Activated CD8-positive, alpha-beta T cell treated with anti-CD3 and anti-CD28 coated beads for 36 hours (primary cell): ENCODE results near the gene TMEM14C. TPM values are rescaled to one million over a fixed set of nuclear protein-coding genes. Genes with fewer than 3 reads are reported as not detected.

Experiments
- ATAC-seq: fragments of 200-7000 bp; cut with Tn5 transposase; one replicate; pipeline ENCODE4 v1.10.0; 2021; ENCODE audit warnings: mild to moderate bottlenecking, moderate library complexity
- CTCF ChIA-PET: fragments of 350-600 bp; sonication (Branson Sonifier 250); formaldehyde crosslinking; loops from one replicate; lab custom pipeline; 2021; ENCODE audit warnings: antibody characterized with exemption; lab: Charles Lee
- POLR2A ChIA-PET: fragments of 350-600 bp; sonication (Branson Sonifier 250); formaldehyde crosslinking; loops from one replicate; lab custom pipeline; 2021; ENCODE audit warnings: antibody characterized with exemption; lab: Charles Lee
- DNase-seq: peaks from one replicate; pipeline ENCODE4 v3.0.0-alpha.2; 2020
- H3K27ac Mint-ChIP-seq: one replicate; pipeline ENCODE4 v1.8.0; 2021; ENCODE audit warnings: mild to moderate bottlenecking, mixed read lengths
- H3K27me3 Mint-ChIP-seq: one replicate; pipeline ENCODE4 v1.8.0; 2021; ENCODE audit warnings: mixed read lengths
- H3K36me3 Mint-ChIP-seq: one replicate; pipeline ENCODE4 v1.8.0; 2021; ENCODE audit warnings: low read depth, mixed read lengths
- H3K4me1 Mint-ChIP-seq: one replicate; pipeline ENCODE4 v1.8.0; 2021; ENCODE audit warnings: low read depth, mixed read lengths
- H3K4me3 Mint-ChIP-seq: one replicate; pipeline ENCODE4 v1.8.0; 2021; ENCODE audit warnings: mild to moderate bottlenecking, moderate library complexity, mixed read lengths
- H3K9me3 Mint-ChIP-seq: one replicate; pipeline ENCODE4 v1.8.0; 2021; ENCODE audit warnings: mixed read lengths
- intact Hi-C: fragments of 100-400 bp; cut with micrococcal nuclease; formaldehyde crosslinking; loops from one replicate; pipeline ENCODE4 v1.10.0; 2022
- total RNA-seq, 2 experiments: library from RNA; stranded (reverse); gene quantifications; one replicate each; pipeline ENCODE4 v1.2.3, GENCODE V29; 2021
- TF ChIP-seq, protein P1 (sequence below): fragments of 200-600 bp; IDR thresholded peaks from one replicate; pipeline ENCODE4 v1.8.0; 2022; ENCODE audit warnings: antibody characterized with exemption, mild to moderate bottlenecking

Gene TMEM14C
- total RNA-seq, 2 experiments from 2014 or later = 60.1 to 62.0 TPM

DNA sequence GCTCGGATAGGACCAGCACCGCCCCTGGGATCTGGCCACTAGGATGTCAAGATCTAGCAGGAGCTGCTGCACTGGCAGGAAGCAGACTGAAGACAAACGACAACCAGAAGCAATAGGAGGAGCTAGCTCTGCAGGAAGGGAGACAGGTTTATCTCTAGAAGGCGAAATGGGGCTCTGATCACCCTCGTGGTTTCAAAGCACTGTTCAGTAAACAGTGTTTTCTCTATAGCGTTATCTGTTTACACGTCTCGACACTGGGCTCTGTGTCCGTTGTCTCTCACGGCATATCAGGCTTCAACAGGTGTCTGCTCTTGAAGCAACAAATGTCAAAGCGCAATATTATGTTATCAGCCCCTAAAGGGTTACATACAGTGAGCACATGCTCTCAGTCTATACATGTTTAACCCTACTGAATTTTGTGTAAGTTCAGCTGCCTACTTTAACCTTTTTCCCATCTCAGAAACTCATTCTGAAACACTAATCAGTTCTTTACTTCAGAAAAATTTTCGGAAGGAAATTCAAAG lies 48.6 kb downstream of the TMEM14C start:
- intact Hi-C loops = no loop called here
- H3K9me3 Mint-ChIP-seq = no peaks in the 10 kb centered on the region
- CTCF ChIA-PET = interaction anchor here (1.0 kb wide), 1 partner anchor 293 kb away, joined by 4 read pairs; no protein-coding TSS in a partner anchor
- H3K27ac Mint-ChIP-seq = no peak overlapping the region
- DNase-seq = no peak
- ATAC-seq = no peak
- H3K4me1 Mint-ChIP-seq = no peaks in the 10 kb centered on the region
- POLR2A ChIA-PET = interaction anchor here (1.0 to 1.1 kb wide), 2 partner anchors 13 to 77 kb away, joined by 3 read pairs; partner anchors contain the start of genes C6orf52 and PAK1IP1
- TF ChIP-seq, protein P1, sequence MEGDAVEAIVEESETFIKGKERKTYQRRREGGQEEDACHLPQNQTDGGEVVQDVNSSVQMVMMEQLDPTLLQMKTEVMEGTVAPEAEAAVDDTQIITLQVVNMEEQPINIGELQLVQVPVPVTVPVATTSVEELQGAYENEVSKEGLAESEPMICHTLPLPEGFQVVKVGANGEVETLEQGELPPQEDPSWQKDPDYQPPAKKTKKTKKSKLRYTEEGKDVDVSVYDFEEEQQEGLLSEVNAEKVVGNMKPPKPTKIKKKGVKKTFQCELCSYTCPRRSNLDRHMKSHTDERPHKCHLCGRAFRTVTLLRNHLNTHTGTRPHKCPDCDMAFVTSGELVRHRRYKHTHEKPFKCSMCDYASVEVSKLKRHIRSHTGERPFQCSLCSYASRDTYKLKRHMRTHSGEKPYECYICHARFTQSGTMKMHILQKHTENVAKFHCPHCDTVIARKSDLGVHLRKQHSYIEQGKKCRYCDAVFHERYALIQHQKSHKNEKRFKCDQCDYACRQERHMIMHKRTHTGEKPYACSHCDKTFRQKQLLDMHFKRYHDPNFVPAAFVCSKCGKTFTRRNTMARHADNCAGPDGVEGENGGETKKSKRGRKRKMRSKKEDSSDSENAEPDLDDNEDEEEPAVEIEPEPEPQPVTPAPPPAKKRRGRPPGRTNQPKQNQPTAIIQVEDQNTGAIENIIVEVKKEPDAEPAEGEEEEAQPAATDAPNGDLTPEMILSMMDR = no peak
- no peaks in the 10 kb centered on the region for H3K27me3 Mint-ChIP-seq
- H3K36me3 Mint-ChIP-seq = peaks cover 15% of the 10 kb centered on the region
- H3K4me3 Mint-ChIP-seq = no peak overlapping the region

DNA sequence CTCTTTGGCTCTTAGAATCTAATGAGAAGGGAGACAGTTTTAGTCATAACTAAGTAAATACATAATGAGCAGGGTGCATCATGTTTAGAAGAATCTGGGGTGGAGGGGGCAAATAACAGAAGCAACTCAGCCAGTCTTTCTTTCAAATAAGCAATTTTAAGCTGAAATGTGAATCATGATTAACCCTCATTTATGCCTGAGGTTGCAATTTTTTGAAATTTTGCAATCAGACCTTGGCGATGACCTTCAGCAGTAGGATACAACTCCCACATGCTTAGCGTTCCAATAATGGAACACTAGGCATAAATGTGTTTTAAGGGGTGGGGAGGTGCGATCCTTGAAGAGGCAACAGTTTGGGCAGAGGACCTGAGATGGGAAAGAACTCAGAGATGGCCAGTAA lies 55.4 kb downstream of the TMEM14C start:
- no peaks in the 10 kb centered on the region for H3K27me3 Mint-ChIP-seq
- no peak overlapping the region for H3K4me3 Mint-ChIP-seq
- H3K9me3 Mint-ChIP-seq = no peaks in the 10 kb centered on the region
- no peaks in the 10 kb centered on the region for H3K4me1 Mint-ChIP-seq
- TF ChIP-seq, protein P1 = no peak
- no peak for DNase-seq
- no peak overlapping the region for H3K27ac Mint-ChIP-seq
- CTCF ChIA-PET = no interaction called here
- POLR2A ChIA-PET = no interaction called here
- intact Hi-C loops = no loop called here
- H3K36me3 Mint-ChIP-seq = peaks cover 21% of the 10 kb centered on the region
- no peak for ATAC-seq

DNA sequence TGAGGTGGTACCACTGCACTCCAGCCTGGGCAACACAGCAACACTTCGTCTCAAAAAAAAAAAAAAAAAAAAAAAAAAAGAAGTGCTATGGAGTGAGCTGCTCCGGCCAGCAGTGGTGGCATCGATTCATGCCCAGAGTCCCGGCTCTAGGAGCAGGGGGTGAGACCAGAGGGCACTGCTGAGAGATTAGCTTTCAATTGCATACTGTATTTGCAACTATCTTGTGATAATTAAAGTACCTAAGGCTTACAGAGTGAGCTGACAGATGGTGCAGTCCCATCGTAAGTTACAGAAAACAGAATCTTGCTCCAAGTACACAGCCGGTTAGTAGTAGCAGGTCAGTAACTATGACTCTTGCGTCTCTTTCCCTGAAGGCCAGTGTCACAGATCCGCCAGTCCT lies 56.2 kb downstream of the TMEM14C start:
- Mint-ChIP-seq H3K9me3 (no peaks in the 10 kb centered on the region), H3K27me3 (no peaks in the 10 kb centered on the region)
- CTCF ChIA-PET = no interaction called here

More for the DNA sequence above, 56.2 kb downstream of the TMEM14C start:
- TF ChIP-seq, protein P1 = no peak
- POLR2A ChIA-PET = no interaction called here
- H3K27ac Mint-ChIP-seq = no peak overlapping the region
- H3K4me1 Mint-ChIP-seq = no peaks in the 10 kb centered on the region
- ATAC-seq (no peak), DNase-seq (no peak)
- H3K4me3 Mint-ChIP-seq = no peak overlapping the region
- H3K36me3 Mint-ChIP-seq = peaks cover 23% of the 10 kb centered on the region
- intact Hi-C loops = no loop called here

Other genes with a start within 250 kb of the TMEM14C start
- gene GCNT2, start 201.7 kb upstream of the TMEM14C start, total RNA-seq = 1 to 10 TPM; 2.3 to 2.7 TPM
- gene C6orf52, start 28.5 kb upstream of the TMEM14C start, total RNA-seq = 1 to 10 TPM; 2.6 to 3.3 TPM
- gene PAK1IP1, start 28.1 kb upstream of the TMEM14C start, total RNA-seq = 10 to 100 TPM; 34.2 to 35.5 TPM
- 10 to 100 TPM; 92.1 to 94.2 TPM for gene TMEM14B, start 24.7 kb downstream of the TMEM14C start, total RNA-seq
- gene MAK, start 115.5 kb downstream of the TMEM14C start, total RNA-seq = under 1 TPM; 0.27 to 0.32 TPM
- not detected for gene GCM2, start 159.0 kb downstream of the TMEM14C start, total RNA-seq
- gene SYCP2L, start 164.0 kb downstream of the TMEM14C start, total RNA-seq = under 1 TPM in 1 of 2 experiments, not detected in 1; 0.32 TPM